HG02943 (cell line): ENCODE data around the gene TIMP3.

Experiments
- ATAC-seq: cut with Tn5 transposase; IDR thresholded peaks from one replicate; pipeline ENCODE4 v1.9.1; 2021; ENCODE audit warnings: mild to moderate bottlenecking, low read depth, moderate library complexity; ENCODE audit not compliant: unreplicated experiment

Gene TIMP3

GRCh38 chr22:32785321-32786026 lies 16.0 kb upstream of the TIMP3 start:
- ATAC-seq: no peak

GRCh38 chr22:32786027-32786418 lies 15.5 kb upstream of the TIMP3 start:
- no peak for ATAC-seq

GRCh38 chr22:32788904-32789624 lies 12.4 kb upstream of the TIMP3 start:
- no peak for ATAC-seq

GRCh38 chr22:32789797-32790620 lies 11.5 kb upstream of the TIMP3 start:
- no peak for ATAC-seq

- ATAC-seq: no peak
These were observed 10.4 kb upstream of the TIMP3 start for GRCh38 chr22:32791056-32791455.

- ATAC-seq: no peak
These were observed 10.0 kb upstream of the TIMP3 start for GRCh38 chr22:32791485-32791884.

- ATAC-seq: no peak
These were observed 7.9 kb upstream of the TIMP3 start for GRCh38 chr22:32793589-32793988.

GRCh38 chr22:32794449-32795213 lies 6.9 kb upstream of the TIMP3 start:
- ATAC-seq: no peak

GRCh38 chr22:32795214-32795596 lies 6.3 kb upstream of the TIMP3 start:
- ATAC-seq: no peak

GRCh38 chr22:32796865-32797573 lies 4.5 kb upstream of the TIMP3 start:
- no peak for ATAC-seq

- no peak for ATAC-seq
These were observed 2.0 kb upstream of the TIMP3 start for GRCh38 chr22:32799496-32799895.

GRCh38 chr22:32800158-32800882 lies 1.2 kb upstream of the TIMP3 start:
- no peak for ATAC-seq

GRCh38 chr22:32800994-32801536 lies 440 bp upstream of the TIMP3 start:
- no peak for ATAC-seq

GRCh38 chr22:32802237-32802765 lies 796 bp downstream of the TIMP3 start:
- no peak for ATAC-seq

GRCh38 chr22:32803020-32803737 lies 1.7 kb downstream of the TIMP3 start:
- ATAC-seq: no peak

- no peak for ATAC-seq
These were observed 2.4 kb downstream of the TIMP3 start for GRCh38 chr22:32803738-32804435.

GRCh38 chr22:32804531-32805360 lies 3.2 kb downstream of the TIMP3 start:
- ATAC-seq: no peak
